HepG2 (cell line): Measurements from ENCODE around the gene RAP1GAP2. TPM values are rescaled to one million over a fixed set of nuclear protein-coding genes. Genes with fewer than 3 reads are reported as not detected.

ENCODE experiments used
- HOXD1 ChIP-seq: sonication (generic); formaldehyde crosslinking; IDR thresholded peaks from 2 replicates; pipeline ENCODE4 v1.5.0; 2020; ENCODE audit warnings: missing genetic modification reagents
- RFXANK ChIP-seq: IDR thresholded peaks from 2 replicates; pipeline ENCODE4 v1.6.1; 2016
- ZNF781 ChIP-seq: sonication (generic); formaldehyde crosslinking; IDR thresholded peaks from 2 replicates; pipeline ENCODE4 v1.5.1; 2020; ENCODE audit warnings: borderline replicate concordance, mild to moderate bottlenecking, missing genetic modification reagents; ENCODE audit errors: not compliant biosample characterization
- polyA plus RNA-seq, 8 experiments: library from polyadenylated mRNA; depleted of rRNA in 3 of 8; stranded (reverse) in 7 of 8; unstranded in 1 of 8; fragments of >200 nt; fragmentation: Illumina TruSeq in 4 of 8; extraction: Trizol in 4 of 8; gene quantifications; 2 replicates each; pipeline versions ENCODE4 v1.2.1 to v1.2.3, GENCODE V29; 2011 to 2016; ENCODE audit warnings: low read depth in 4 of 8, missing spikeins in 1 of 8, mixed read lengths in 1 of 8; ENCODE audit not compliant: insufficient read depth in 1 of 8
- total RNA-seq, 5 experiments: library from RNA; depleted of rRNA; stranded (reverse); fragments of >200 nt; fragmentation: Illumina TruSeq; extraction: Trizol; gene quantifications; 2 replicates each; pipeline ENCODE4 v1.2.3, GENCODE V29; 2016; ENCODE audit warnings: low read depth in 1 of 5
- TF ChIP-seq, protein P1 (sequence below): conservative IDR thresholded peaks from 2 replicates; pipeline ENCODE4 v1.6.1; 2018; ENCODE audit warnings: missing genetic modification reagents
- TF ChIP-seq, protein P2 (sequence below), 2 experiments: fragments of 450-650 bp in 1 of 2; sonication (generic) in 1 of 2; formaldehyde crosslinking in 1 of 2; IDR thresholded peaks; 2 replicates each; pipeline versions ENCODE4 v1.6.1 to v1.8.0; 2016 to 2022; ENCODE audit warnings: antibody characterized with exemption in 1 of 2, mild to moderate bottlenecking in 1 of 2, missing genetic modification reagents in 1 of 2

The RAP1GAP2 gene
- total and polyA plus RNA-seq, 2 of the 13 experiments (the other 11 are each of a cell fraction or from before 2014, with no cell fraction given): 10.9 to 12.0 TPM

DNA sequence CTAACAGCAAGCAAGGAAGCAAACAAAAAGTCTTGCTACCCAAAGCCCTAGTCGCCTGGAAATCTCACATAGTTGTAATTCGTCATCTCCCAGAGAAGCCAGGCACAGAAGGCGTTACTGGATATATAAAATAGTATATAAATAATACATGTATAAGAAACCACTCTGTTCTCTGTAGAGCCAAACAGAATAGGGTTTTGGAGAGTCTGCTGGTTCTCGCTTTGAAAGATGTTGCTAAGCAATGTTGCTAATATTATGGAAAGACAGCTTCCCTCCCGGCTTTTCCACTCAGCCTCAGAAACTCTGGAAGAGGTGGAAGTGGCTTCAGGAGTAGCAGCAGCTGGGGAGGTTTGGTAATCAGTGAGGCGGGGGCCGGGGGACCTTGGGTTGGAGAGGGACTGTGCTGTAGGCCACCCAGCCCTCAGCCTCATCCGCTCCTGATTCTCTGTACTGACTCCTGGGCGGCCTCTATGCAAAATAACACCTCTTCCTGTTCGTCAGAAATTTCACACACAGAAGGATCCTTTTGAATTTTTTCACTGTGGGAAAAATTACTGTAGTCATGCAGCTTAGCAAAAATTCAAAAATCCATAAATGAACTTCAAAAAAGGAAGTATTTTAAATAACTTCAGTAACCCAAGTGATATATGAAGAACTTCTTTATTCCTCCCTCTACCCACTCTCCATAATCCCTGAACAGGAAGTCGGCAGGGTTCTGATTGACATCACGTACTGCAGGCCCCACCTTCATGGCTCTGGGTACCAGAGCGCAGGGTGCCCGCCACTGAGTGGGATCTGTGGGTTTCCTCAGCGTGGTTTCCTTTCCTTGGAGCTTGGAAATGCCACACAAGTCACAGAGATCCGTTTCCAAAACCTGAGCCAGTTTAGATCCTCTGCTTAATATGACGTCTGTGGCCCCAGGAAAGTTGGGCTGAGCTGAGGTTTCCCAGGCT, 51.4 kb downstream of the RAP1GAP2 start (continued):
- TF ChIP-seq, protein P1, sequence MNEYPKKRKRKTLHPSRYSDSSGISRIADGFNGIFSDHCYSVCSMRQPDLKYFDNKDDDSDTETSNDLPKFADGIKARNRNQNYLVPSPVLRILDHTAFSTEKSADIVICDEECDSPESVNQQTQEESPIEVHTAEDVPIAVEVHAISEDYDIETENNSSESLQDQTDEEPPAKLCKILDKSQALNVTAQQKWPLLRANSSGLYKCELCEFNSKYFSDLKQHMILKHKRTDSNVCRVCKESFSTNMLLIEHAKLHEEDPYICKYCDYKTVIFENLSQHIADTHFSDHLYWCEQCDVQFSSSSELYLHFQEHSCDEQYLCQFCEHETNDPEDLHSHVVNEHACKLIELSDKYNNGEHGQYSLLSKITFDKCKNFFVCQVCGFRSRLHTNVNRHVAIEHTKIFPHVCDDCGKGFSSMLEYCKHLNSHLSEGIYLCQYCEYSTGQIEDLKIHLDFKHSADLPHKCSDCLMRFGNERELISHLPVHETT (CRISPR knock-in tag): no peak
- TF ChIP-seq ZNF781 (CRISPR knock-in tag) (no peak), RFXANK (CRISPR knock-in tag) (no peak), HOXD1 (CRISPR knock-in tag) (no peak)
- TF ChIP-seq, protein P2, sequence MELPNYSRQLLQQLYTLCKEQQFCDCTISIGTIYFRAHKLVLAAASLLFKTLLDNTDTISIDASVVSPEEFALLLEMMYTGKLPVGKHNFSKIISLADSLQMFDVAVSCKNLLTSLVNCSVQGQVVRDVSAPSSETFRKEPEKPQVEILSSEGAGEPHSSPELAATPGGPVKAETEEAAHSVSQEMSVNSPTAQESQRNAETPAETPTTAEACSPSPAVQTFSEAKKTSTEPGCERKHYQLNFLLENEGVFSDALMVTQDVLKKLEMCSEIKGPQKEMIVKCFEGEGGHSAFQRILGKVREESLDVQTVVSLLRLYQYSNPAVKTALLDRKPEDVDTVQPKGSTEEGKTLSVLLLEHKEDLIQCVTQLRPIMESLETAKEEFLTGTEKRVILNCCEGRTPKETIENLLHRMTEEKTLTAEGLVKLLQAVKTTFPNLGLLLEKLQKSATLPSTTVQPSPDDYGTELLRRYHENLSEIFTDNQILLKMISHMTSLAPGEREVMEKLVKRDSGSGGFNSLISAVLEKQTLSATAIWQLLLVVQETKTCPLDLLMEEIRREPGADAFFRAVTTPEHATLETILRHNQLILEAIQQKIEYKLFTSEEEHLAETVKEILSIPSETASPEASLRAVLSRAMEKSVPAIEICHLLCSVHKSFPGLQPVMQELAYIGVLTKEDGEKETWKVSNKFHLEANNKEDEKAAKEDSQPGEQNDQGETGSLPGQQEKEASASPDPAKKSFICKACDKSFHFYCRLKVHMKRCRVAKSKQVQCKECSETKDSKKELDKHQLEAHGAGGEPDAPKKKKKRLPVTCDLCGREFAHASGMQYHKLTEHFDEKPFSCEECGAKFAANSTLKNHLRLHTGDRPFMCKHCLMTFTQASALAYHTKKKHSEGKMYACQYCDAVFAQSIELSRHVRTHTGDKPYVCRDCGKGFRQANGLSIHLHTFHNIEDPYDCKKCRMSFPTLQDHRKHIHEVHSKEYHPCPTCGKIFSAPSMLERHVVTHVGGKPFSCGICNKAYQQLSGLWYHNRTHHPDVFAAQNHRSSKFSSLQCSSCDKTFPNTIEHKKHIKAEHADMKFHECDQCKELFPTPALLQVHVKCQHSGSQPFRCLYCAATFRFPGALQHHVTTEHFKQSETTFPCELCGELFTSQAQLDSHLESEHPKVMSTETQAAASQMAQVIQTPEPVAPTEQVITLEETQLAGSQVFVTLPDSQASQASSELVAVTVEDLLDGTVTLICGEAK (IDR thresholded peaks at IDR 0.05): no peak
- TF ChIP-seq, protein P2 (CRISPR knock-in tag; IDR thresholded peaks at IDR 0.05): no peak
